ENCODE data around the gene TMTC2.

Gene TMTC2

GRCh38 chr12:83016991-83017390 lies 330.3 kb downstream of the TMTC2 start:
- DNase-seq (ENCODE audit: low read depth), result no peak

DNA sequence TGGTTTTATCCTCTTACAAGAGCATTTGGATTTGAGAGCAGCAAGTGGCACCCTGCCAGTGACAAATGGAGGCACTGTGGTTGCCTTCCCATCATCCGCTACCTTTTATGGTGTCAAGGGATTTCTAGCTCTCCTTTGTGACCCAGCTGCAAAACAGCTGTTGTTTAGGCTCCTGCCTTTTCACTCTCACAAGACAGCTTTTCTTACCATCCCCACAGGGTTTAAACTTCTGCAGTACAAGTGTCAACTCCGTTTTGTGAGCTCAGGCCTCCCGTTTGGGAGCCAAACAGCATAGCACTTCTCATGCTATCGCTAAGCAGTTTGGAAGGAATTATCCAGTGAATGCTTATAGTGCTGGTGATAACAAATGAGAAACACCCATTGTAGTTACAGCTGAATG lies 331.4 kb downstream of the TMTC2 start:
- DNase-seq (ENCODE audit: low read depth), result no peak

- no peak for DNase-seq (ENCODE audit: low read depth)
Measured at GRCh38 chr12:83027021-83027723, 340.5 kb downstream of the TMTC2 start.

DNA sequence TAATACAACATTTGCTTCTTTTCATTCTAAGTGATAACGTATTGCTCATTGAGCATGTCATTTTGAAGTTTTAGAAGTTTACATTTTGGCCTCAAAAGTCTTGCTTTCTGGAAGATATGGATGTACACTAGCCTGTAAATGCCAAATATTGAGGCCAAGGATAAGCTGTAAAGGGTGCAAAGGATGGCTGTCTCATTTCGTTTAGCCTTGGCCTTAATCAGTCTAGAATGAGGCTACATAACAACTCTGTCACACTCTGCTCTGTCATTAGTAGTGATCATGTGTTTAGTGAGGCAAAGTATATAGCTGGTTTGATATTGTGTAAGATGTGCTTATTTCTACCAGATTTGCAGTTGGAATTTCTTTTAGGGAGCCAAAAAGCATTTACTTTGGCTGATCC lies 344.5 kb downstream of the TMTC2 start:
- no peak for DNase-seq (ENCODE audit: low read depth)

DNA sequence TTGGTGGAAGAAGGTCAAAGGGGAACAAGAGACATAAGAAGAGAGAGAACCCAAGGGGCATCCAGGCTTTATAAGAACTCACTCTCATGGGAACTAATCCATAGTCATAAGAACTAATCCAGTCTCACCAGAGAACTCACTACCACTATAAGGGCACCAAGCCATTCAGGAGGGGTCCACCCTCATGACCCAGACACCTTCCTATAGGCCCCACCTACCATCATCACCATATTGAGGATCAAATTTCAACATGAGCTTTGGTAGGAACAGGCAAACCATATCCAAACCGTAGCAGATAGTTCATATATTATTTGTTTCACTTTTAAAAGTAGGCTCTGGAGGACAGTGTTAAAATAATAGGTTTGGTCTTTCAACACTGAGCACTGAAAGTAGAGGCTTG lies 350.1 kb downstream of the TMTC2 start:
- DNase-seq (ENCODE audit: low read depth), result no peak

- no peak for DNase-seq (ENCODE audit: low read depth)
Measured at GRCh38 chr12:83039413-83039812, 352.7 kb downstream of the TMTC2 start.

DNA sequence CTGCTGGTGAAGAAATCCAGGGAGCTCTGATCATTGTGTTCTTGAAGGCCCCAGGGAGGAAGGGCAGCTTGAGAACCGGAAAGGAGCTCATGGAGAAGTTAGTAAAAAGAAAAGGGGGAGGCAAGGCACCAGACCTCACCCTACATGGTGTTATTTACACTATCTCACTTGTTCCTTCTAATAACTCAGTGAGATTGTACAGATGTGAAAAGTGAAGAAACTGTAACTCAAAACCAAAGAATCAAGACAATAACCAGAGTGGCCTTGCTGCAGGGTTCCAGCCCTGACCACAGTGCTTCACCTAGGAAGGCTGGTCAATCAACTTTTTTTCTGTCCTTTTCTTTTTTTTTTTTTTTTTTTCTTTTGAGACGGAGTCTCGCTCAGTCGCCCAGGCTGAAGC lies 353.6 kb downstream of the TMTC2 start:
- DNase-seq (ENCODE audit: low read depth), result no peak

DNA sequence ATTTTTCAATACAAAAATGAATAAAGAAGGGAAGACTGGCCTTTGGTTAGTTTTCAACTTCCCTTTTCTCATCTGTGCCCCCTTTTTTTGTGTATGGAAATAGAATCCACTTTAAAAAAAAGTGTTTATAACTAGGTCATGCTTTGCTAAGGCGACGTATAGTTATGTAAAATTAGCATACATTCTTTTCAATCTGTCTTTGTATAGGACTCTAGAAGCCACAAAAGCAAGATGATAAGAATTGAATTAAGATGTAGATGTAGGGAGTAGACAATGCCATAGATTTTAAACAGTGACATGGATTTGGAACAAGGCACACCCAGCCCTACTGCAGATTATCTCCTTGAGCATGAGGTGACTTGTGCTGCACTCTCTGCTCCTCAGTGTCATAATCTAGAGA lies 354.3 kb downstream of the TMTC2 start:
- DNase-seq (ENCODE audit: low read depth), result no peak

- no peak for DNase-seq (ENCODE audit: low read depth)
Measured at GRCh38 chr12:83042441-83043200, 355.9 kb downstream of the TMTC2 start.

- DNase-seq (ENCODE audit: low read depth), result no peak
Measured at GRCh38 chr12:83044736-83045135, 358.0 kb downstream of the TMTC2 start.

- DNase-seq (ENCODE audit: low read depth), result no peak
Measured at GRCh38 chr12:83046019-83046418, 359.3 kb downstream of the TMTC2 start.

DNA sequence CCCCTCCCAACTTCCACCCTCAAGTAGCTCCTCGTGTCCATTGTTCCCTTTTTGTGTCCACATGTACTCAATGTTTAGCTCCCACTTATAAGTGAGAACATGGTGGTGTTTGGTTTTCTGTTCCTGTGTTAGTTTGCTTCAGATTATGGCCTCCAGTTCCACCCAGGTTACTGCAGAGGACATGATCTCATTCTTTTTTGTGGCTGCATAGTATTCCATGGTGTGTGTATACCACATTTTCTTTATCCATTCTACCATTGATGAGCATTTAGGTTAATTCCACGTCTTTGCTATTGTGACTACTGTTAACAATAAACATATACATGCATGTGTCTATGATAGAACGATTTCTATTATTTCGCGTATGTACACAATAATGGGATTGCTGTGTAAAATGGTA lies 362.6 kb downstream of the TMTC2 start:
- no peak for DNase-seq (ENCODE audit: low read depth)

DNA sequence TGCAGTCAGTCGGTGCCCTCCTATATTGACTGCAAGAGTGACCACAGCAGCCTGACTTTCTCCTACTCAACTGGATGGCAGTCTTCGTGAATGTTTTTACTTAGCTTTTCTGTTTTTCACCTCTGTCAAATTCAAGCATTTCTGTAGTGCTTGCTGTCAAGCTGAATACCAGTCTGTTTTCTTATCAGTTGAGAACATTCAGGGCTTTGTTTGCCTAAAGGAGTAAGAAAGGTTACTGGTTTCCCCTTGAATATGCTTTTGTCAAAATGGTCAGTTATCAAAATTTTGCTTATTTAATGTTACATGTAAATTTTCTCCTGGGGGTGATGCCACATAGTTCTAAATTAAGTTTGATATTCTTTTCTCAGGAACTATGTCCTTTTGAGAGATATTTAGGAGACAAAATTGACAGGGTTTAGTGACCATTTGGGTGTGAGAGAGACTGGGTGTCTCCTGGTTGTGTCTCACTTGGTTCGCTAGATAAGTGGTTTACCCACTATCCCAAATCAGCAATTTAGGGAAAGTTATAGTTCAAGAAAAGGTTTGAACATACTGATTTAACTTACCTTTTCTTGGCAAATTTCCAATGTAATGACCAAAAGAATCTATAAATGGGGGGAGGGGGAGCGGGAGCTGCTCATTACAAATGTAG lies 366.3 kb downstream of the TMTC2 start:
- DNase-seq (ENCODE audit: low read depth), result no peak

DNA sequence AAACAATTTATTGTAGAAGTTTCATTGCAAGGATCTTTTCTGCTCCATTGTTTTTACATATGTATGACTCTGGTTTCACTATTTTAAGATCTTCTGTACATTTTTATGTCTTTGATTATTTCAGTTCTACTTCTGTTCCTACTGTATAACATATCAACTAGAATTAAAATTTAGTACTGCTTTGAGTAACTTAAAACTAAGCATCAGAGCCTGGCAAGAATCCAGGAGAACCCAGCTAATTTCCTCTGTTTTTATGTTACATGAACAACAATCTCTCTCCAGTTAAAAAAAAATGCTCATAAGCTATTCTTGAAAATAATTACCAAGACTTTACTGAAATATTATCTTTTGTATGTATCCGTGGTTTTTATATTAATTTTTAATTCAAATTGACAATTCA lies 370.7 kb downstream of the TMTC2 start:
- no peak for DNase-seq (ENCODE audit: low read depth)

DNA sequence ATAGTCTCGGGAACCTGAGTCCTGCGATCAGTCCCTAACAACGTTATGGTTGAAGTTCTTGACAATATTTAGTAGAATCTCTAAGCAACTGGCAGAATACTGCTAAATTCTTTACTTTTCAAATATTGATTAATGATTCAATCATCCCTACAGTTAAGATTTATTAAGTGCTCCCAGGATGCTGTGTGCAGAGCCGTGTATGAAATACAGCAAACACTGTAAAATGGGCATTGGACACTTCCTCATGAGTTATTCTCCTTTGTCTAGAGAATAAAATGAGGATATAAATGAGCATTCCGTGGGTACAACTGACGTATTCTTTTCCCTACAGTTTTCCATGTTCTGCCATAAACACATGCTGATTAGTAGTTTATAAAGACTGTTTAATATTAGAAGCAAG lies 372.4 kb downstream of the TMTC2 start:
- no peak for DNase-seq (ENCODE audit: low read depth)

GRCh38 chr12:83065562-83065961 lies 378.9 kb downstream of the TMTC2 start:
- no peak for DNase-seq (ENCODE audit: low read depth)

GRCh38 chr12:83067981-83068380 lies 381.3 kb downstream of the TMTC2 start:
- no peak for DNase-seq (ENCODE audit: low read depth)

GRCh38 chr12:83074358-83074894 lies 387.7 kb downstream of the TMTC2 start:
- DNase-seq (ENCODE audit: low read depth), result no peak

DNA sequence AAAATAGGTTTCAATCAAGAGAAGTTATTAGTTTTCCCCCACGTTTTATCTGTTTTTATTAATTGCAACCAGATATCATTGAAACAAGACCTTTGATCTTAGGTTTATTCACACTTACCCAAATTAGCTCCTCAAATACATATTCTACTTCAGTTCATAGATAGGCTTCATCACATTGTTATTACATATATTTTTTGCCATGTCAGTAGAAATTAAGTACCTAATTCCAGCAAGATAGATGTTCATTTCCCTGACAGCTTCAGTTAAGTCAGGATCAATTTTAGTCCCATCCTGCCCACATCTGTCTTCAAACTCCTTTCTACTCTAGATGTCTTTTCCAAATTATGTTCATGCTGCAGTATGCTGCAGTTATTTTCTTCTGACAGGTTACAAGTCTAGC lies 388.8 kb downstream of the TMTC2 start:
- DNase-seq (ENCODE audit: low read depth), result no peak

GRCh38 chr12:83077041-83077440 lies 390.3 kb downstream of the TMTC2 start:
- DNase-seq (ENCODE audit: low read depth), result no peak

- no peak for DNase-seq (ENCODE audit: low read depth)
Measured at GRCh38 chr12:83082690-83083276, 396.1 kb downstream of the TMTC2 start.

DNA sequence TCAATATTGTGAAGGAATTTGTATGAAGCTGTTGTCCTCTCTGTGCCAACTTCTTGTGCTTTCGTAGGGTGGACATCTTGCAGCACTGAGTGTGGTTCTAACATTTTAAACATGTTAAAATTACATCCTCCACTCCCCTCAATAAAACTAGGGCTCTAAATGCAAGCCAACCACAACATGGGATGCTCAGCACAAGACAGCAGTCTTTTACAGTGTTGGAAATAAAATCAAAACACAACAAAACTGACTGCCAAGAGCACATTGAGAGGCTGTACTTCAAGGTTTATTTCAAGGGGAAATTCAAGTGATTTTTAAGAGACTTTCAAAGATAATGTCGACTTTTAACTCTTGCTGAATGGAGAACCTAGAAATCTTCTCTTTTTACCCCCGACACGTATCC lies 396.9 kb downstream of the TMTC2 start:
- DNase-seq (ENCODE audit: low read depth), result no peak

Data from T-helper 22 cell (primary cell).